Adrenal gland (tissue), 5 donors: ENCODE data around the gene PRRG4.

ENCODE experiments used
- CTCF ChIP-seq, 6 experiments: fragments of 450-650 bp in 4 of 6; fragments of 200-600 bp in 2 of 6; sonication (generic) in 1 of 6; IDR thresholded peaks; 1 replicate in 5 of 6; 2 replicates in 1 of 6; pipeline versions ENCODE4 v1.5.1 to v1.8.0; 2016 to 2021; ENCODE audit warnings: antibody characterized with exemption in 6 of 6, mild to moderate bottlenecking in 2 of 6, moderate library complexity in 1 of 6
- POLR2A ChIP-seq, 2 donors: fragments of 450-650 bp; IDR thresholded peaks; one replicate each; pipeline ENCODE4 v1.6.1; 2017; ENCODE audit warnings: antibody characterized with exemption in 2 of 2, mild to moderate bottlenecking in 2 of 2, moderate library complexity in 1 of 2
- donor health status: DM: no; HTN: no; CAD: no.

GRCh38 chr11:32796425-32796824 lies 33.3 kb upstream of the PRRG4 start:
- no peak for TF ChIP-seq CTCF (IDR thresholded peaks at IDR 0.05)
- no peak for TF ChIP-seq POLR2A (IDR thresholded peaks at IDR 0.05)
